Brain microvascular endothelial cell (primary cell): ENCODE results near the gene CBFA2T3.

Source experiments
- DNase-seq: peaks from one replicate; pipeline ENCODE4 v3.0.0-alpha.2; 2020
- H3K27ac ChIP-seq: fragments of 250-450 bp; sonication (Bioruptor Pico); 2 replicates; pipeline ENCODE4 v1.5.1; 2020; ENCODE audit warnings: mild to moderate bottlenecking, moderate library complexity
- H3K27me3 ChIP-seq: fragments of 250-450 bp; sonication (Bioruptor Pico); replicated peaks from 2 replicates; pipeline ENCODE4 v1.5.1; 2020; ENCODE audit warnings: mild to moderate bottlenecking
- H3K36me3 ChIP-seq: fragments of 250-450 bp; sonication (Bioruptor Pico); replicated peaks from 2 replicates; pipeline ENCODE4 v1.5.1; 2020; ENCODE audit warnings: mild to moderate bottlenecking
- H3K4me3 ChIP-seq: 2 replicates; pipeline ENCODE4 v1.5.1; 2011; ENCODE audit warnings: low read depth, mild to moderate bottlenecking, control low read depth, low read length, moderate library complexity
- CTCF ChIP-seq: IDR thresholded peaks from 2 replicates; pipeline ENCODE4 v1.5.1; 2011; ENCODE audit warnings: low read depth, mild to moderate bottlenecking, moderate library complexity, low read length, control low read depth, inconsistent platforms; ENCODE audit errors: missing control alignments
- in situ Hi-C: cut with HindIII; loops from 2 replicates; pipeline ENCODE4 v1.10.0; 2017; ENCODE audit warnings: low sequenced_read_pairs, low pct_ligation_motif_present

CBFA2T3 gene

GRCh38 chr16:88967830-88968588 lies 9.0 kb downstream of the CBFA2T3 start:
- H3K36me3 ChIP-seq: no peaks in the 10 kb centered on the region
- H3K4me3 ChIP-seq: no peak overlapping the region

GRCh38 chr16:88966986-88967829 lies 9.8 kb downstream of the CBFA2T3 start:
- Histone ChIP-seq H3K27ac (no peak overlapping the region), H3K4me3 (no peak overlapping the region), H3K36me3 (no peaks in the 10 kb centered on the region), H3K27me3 (peaks cover 49% of the 10 kb centered on the region)
- DNase-seq: no peak
- in situ Hi-C loops: no loop called here
- TF ChIP-seq CTCF: no peak

More at GRCh38 chr16:88967830-88968588, 9.0 kb downstream of the CBFA2T3 start:
- no peak for TF ChIP-seq CTCF
- in situ Hi-C loops: no loop called here
- no peak for DNase-seq
- H3K27me3 ChIP-seq: peaks cover 56% of the 10 kb centered on the region
- H3K27ac ChIP-seq: no peak overlapping the region

GRCh38 chr16:88965826-88966480 lies 11.1 kb downstream of the CBFA2T3 start:
- no peak for TF ChIP-seq CTCF
- DNase-seq: no peak
- in situ Hi-C loops: no loop called here
- no peak overlapping the region for H3K27ac ChIP-seq
- H3K36me3 ChIP-seq: no peaks in the 10 kb centered on the region
- peaks cover 41% of the 10 kb centered on the region for H3K27me3 ChIP-seq
- H3K4me3 ChIP-seq: no peak overlapping the region

- Histone ChIP-seq H3K27ac (no peak overlapping the region), H3K36me3 (no peaks in the 10 kb centered on the region), H3K4me3 (no peak overlapping the region), H3K27me3 (peaks cover 36% of the 10 kb centered on the region)
- DNase-seq: no peak
- TF ChIP-seq CTCF: no peak
- in situ Hi-C loops: no loop called here
Observed at GRCh38 chr16:88965411-88965810, 11.6 kb downstream of the CBFA2T3 start.

- H3K4me3 ChIP-seq: no peak overlapping the region
- no peaks in the 10 kb centered on the region for H3K36me3 ChIP-seq
- TF ChIP-seq CTCF: no peak
- peaks cover 30% of the 10 kb centered on the region for H3K27me3 ChIP-seq
- in situ Hi-C loops: no loop called here
- no peak overlapping the region for H3K27ac ChIP-seq
- no peak for DNase-seq
Observed at GRCh38 chr16:88964636-88965035, 12.4 kb downstream of the CBFA2T3 start.
